Stimulated activated CD4-positive, alpha-beta T cell treated with anti-CD3 and anti-CD28 coated beads, Interleukin-2, amount 100 ng/mL, for 24 hours (primary cell): ENCODE measurements around the gene ECD.

Experiments
- DNase-seq, 2 donors: peaks; one replicate each; pipeline ENCODE4 v3.0.0-alpha.2; 2020

ECD gene

DNA sequence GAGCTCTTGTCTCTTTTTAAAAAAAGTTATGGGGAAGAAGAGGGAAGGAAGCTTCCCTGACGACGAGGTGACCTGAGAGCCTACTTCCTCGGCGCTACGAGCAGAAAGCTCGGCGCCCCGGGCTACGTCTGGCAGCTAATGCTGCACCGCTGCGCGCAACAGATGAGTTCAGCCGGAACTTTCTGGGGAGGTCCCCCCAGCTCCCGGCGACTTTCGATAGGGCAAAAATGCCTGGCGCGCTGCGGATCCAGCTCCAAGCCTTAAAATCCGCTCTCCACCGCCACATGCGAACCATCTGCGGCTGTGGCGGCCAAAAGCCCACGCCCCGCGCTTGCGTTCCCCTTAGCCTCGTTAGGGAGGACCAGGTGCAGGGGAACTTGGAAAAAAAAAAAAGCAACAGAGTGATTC is 71.8 kb downstream of the ECD start:
- peak; percentile 73 to 76 for DNase-seq

- DNase-seq, result peak; percentile 45 to 48
These were observed 72.3 kb downstream of the ECD start for GRCh38 chr10:73095481-73096021.

DNA sequence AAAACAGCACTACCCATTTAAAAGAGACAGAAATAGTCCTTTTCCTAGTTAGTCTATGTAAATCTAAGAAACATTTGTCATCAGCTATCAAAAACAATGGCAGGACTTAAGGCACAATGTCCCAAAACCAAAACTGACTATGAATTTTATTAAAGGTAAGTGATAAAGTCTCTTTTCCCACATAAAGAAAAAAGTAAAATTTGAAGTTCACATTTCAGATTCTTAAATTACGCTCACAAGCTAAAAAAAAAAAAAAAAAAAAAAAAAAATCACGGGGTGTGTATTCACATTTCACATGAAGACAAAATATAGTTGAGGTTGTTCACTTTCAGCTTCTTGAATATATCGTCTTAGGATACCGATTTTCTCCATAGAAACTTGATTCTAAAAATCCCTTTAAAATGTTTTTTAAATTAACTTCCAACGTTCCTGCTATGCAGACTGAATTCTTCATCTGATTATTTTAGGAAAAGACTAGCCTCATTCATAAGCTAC is 72.8 kb downstream of the ECD start:
- DNase-seq, result no peak

- no peak for DNase-seq
These were observed 73.6 kb downstream of the ECD start for GRCh38 chr10:73093922-73094850.

GRCh38 chr10:73092830-73093229 is 75.0 kb downstream of the ECD start:
- no peak for DNase-seq

- DNase-seq, result no peak
These were observed 79.5 kb downstream of the ECD start for GRCh38 chr10:73088304-73088703.

- no peak for DNase-seq
These were observed 81.0 kb downstream of the ECD start for GRCh38 chr10:73086816-73087215.

GRCh38 chr10:73084209-73084608 is 83.6 kb downstream of the ECD start:
- no peak for DNase-seq
